ENCODE results near the gene RAP2B. TPM values are rescaled to one million over a fixed set of nuclear protein-coding genes. Genes with fewer than 3 reads are reported as not detected.

RAP2B gene
- total and polyA plus RNA-seq, 2 donors (not counting 1 experiment from before 2014, with no cell fraction given), result 8.7 to 27.1 TPM

DNA sequence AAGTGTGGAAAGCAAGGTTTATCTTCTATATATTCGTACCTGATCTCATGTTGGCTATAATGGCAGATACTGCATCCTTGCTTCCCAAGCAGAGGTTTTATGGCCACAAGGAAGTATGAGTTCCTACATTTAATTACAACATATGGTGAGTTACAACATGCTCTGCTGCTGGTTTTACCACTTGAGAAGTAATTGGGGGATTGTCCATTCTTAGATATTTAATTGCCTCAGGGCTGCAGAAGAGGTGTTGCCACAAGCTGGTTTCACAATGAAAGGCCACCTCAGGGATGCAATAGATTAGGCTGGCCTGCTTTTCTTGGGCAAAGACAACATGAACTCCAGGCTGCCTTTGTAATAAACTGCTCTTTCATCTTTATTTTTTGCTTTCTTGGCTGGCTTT lies 48.6 kb downstream of the RAP2B start:
- Histone ChIP-seq H3K27me3 (ENCODE audit: control insufficient read depth, insufficient read depth, low read length) (no peaks in the 10 kb centered on the region), H3K4me2 (ENCODE audit: extremely low read depth, insufficient read depth, low read length) (no peak overlapping the region), H3K79me2 (ENCODE audit: control insufficient read depth, insufficient read depth, low read length) (no peaks in the 10 kb centered on the region), H2AFZ (ENCODE audit: low read length) (no peak overlapping the region), H3K4me3 (replicated peaks in 1 of 4; ENCODE audit: control extremely low read depth in 1 of 4, insufficient read depth in 1 of 4, low read depth in 3 of 4, low read length in 4 of 4) (no peak overlapping the region), H3K9ac (ENCODE audit: insufficient read depth, low read length) (no peak overlapping the region), H3K9me3 (ENCODE audit: control insufficient read depth, insufficient read depth, low read depth, low read length) (no peaks in the 10 kb centered on the region), H3K27ac (ENCODE audit: insufficient read depth, low read length) (no peak overlapping the region), H3K4me1 (ENCODE audit: control insufficient read depth, extremely low read depth, insufficient read depth, low read length) (peaks cover 7% of the 10 kb centered on the region), H3K36me3 (ENCODE audit: control insufficient read depth, insufficient read depth, low read length) (no peaks in the 10 kb centered on the region), H4K20me1 (ENCODE audit: control insufficient read depth, extremely low read depth, insufficient read depth, low read length) (no peaks in the 10 kb centered on the region)
- no peak for TF ChIP-seq EZH2 (IDR thresholded peaks at IDR 0.05; ENCODE audit: low read length, missing control alignments)
- DNase-seq (ENCODE audit: low read depth in 2 of 2), result no peak

- no peak for DNase-seq (ENCODE audit: low read depth in 2 of 2)
- H3K4me3 ChIP-seq (replicated peaks in 1 of 4; ENCODE audit: control extremely low read depth in 1 of 4, insufficient read depth in 1 of 4, low read depth in 3 of 4, low read length in 4 of 4), result no peak overlapping the region
- no peaks in the 10 kb centered on the region for H3K79me2 ChIP-seq (ENCODE audit: control insufficient read depth, insufficient read depth, low read length)
- no peak overlapping the region for H3K4me2 ChIP-seq (ENCODE audit: extremely low read depth, insufficient read depth, low read length)
- H3K4me1 ChIP-seq (ENCODE audit: control insufficient read depth, extremely low read depth, insufficient read depth, low read length), result peaks cover 7% of the 10 kb centered on the region
- no peaks in the 10 kb centered on the region for H3K36me3 ChIP-seq (ENCODE audit: control insufficient read depth, insufficient read depth, low read length)
- H2AFZ ChIP-seq (ENCODE audit: low read length), result no peak overlapping the region
- no peaks in the 10 kb centered on the region for H3K9me3 ChIP-seq (ENCODE audit: control insufficient read depth, insufficient read depth, low read depth, low read length)
- no peak for TF ChIP-seq EZH2 (IDR thresholded peaks at IDR 0.05; ENCODE audit: low read length, missing control alignments)
- TF ChIP-seq, protein P1, sequence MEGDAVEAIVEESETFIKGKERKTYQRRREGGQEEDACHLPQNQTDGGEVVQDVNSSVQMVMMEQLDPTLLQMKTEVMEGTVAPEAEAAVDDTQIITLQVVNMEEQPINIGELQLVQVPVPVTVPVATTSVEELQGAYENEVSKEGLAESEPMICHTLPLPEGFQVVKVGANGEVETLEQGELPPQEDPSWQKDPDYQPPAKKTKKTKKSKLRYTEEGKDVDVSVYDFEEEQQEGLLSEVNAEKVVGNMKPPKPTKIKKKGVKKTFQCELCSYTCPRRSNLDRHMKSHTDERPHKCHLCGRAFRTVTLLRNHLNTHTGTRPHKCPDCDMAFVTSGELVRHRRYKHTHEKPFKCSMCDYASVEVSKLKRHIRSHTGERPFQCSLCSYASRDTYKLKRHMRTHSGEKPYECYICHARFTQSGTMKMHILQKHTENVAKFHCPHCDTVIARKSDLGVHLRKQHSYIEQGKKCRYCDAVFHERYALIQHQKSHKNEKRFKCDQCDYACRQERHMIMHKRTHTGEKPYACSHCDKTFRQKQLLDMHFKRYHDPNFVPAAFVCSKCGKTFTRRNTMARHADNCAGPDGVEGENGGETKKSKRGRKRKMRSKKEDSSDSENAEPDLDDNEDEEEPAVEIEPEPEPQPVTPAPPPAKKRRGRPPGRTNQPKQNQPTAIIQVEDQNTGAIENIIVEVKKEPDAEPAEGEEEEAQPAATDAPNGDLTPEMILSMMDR (conservative IDR thresholded peaks at IDR 0.05 in 1 of 2, IDR thresholded peaks at IDR 0.05 in 1 of 2; ENCODE audit: low read depth in 1 of 2, low read length in 2 of 2), result no peak
- no peak overlapping the region for H3K27ac ChIP-seq (ENCODE audit: insufficient read depth, low read length)
- H3K9ac ChIP-seq (ENCODE audit: insufficient read depth, low read length), result no peak overlapping the region
- no peaks in the 10 kb centered on the region for H4K20me1 ChIP-seq (ENCODE audit: control insufficient read depth, extremely low read depth, insufficient read depth, low read length)
- H3K27me3 ChIP-seq (ENCODE audit: control insufficient read depth, insufficient read depth, low read length), result no peaks in the 10 kb centered on the region
Measured at GRCh38 chr3:153215497-153215896, 53.5 kb downstream of the RAP2B start.

DNA sequence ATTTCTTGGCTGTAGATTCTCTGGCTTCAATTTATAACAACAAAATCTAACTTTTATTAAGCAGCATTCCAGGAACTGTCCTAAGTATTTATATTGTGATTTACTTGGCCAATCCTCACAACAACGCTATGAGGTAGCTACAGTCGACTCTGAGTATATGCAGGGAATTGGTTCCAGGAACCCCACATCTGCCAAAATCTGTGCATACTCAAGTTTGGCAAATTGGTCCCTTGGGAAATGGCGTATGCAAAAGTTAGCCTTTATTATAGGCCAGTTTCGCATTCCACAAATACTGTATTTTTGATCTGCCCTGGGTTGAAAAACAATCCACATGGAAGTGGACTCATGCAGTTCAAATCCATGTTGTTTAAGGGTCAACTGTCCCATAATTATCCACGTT lies 53.9 kb downstream of the RAP2B start:
- Histone ChIP-seq H4K20me1 (ENCODE audit: control insufficient read depth, extremely low read depth, insufficient read depth, low read length) (no peaks in the 10 kb centered on the region), H3K4me2 (ENCODE audit: extremely low read depth, insufficient read depth, low read length) (no peak overlapping the region), H3K36me3 (ENCODE audit: control insufficient read depth, insufficient read depth, low read length) (no peaks in the 10 kb centered on the region), H2AFZ (ENCODE audit: low read length) (no peak overlapping the region), H3K27ac (ENCODE audit: insufficient read depth, low read length) (no peak overlapping the region), H3K9me3 (ENCODE audit: control insufficient read depth, insufficient read depth, low read depth, low read length) (no peaks in the 10 kb centered on the region), H3K4me1 (ENCODE audit: control insufficient read depth, extremely low read depth, insufficient read depth, low read length) (peaks cover 7% of the 10 kb centered on the region), H3K9ac (ENCODE audit: insufficient read depth, low read length) (no peak overlapping the region), H3K27me3 (ENCODE audit: control insufficient read depth, insufficient read depth, low read length) (no peaks in the 10 kb centered on the region), H3K79me2 (ENCODE audit: control insufficient read depth, insufficient read depth, low read length) (no peaks in the 10 kb centered on the region), H3K4me3 (replicated peaks in 1 of 4; ENCODE audit: control extremely low read depth in 1 of 4, insufficient read depth in 1 of 4, low read depth in 3 of 4, low read length in 4 of 4) (no peak overlapping the region)
- no peak for TF ChIP-seq EZH2 (IDR thresholded peaks at IDR 0.05; ENCODE audit: low read length, missing control alignments)
- TF ChIP-seq, protein P1 (conservative IDR thresholded peaks at IDR 0.05 in 1 of 2, IDR thresholded peaks at IDR 0.05 in 1 of 2; ENCODE audit: low read depth in 1 of 2, low read length in 2 of 2), result no peak
- peak in 1 of 2 donors; percentile 50 for DNase-seq (ENCODE audit: low read depth in 2 of 2)
